Stimulated activated naive CD4-positive, alpha-beta T cell treated with Interleukin-2 at 50 U/mL for 16 hours (primary cell): ENCODE measurements around the gene SOX15.

Experiments used
- DNase-seq: peaks from one replicate; lab custom pipeline; 2025; lab: John Stamatoyannopoulos, UW

The SOX15 gene

GRCh38 chr17:7577327-7578199 is 12.3 kb downstream of the SOX15 start:
- DNase-seq, result no peak

DNA sequence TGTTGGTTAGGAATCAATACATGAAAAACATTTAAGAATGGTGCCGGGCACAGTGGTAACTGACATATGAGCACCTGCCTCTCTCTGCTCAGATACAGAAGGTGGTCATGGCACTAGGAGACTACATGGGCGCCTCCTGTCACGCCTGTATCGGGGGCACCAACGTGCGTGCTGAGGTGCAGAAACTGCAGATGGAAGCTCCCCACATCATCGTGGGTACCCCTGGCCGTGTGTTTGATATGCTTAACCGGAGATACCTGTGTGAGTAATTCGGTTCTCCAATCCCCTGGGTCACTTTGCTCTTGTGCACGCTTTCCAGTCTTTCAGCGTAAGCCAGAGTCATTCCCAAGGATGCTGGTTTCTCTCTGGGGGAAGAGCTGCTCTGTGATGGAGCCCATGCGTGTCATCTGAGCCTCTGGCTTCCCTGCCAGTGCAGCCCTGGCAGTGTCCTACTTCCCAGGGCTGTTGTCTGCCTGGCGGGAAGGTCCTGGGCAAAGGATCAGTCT is 13.4 kb downstream of the SOX15 start:
- no peak for DNase-seq

DNA sequence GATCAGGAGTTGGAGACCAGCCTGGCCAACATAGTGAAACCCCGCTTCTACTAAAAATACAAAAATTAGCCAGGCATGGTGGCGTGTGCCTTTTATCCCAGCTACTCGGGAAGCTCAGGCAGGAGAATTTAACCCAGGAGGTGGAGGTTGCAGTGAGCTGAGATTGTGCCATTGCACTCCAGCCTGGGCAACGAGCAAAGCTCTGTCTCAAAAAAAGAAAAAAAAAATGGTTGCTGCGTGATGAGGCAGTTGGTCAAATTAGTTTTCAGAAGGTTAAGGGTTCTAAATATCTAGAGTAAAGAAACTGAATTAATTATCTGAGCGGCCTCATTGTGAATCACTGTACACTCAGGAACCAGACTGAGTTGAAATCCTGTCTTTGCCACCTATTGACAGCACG is 13.9 kb downstream of the SOX15 start:
- no peak for DNase-seq

DNA sequence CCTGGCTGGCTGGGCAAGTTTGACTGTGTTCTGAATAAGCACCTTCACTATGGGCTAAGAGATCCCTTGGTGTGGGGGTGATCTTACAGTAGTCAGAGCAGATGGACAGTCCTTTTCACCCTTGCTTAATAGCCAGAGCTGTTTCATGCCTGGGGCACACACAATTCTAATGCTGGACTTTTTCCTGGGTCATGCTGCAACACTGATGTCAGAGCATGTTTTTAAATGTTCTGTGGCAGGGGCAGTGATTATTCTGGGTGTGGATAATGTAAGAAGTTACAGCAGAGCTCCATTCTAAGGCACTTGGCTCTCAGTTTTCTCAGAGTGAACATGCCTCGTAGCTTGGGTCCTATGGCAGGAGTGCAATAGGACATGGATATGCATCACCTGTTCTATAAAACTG is 14.4 kb downstream of the SOX15 start:
- no peak for DNase-seq

GRCh38 chr17:7574176-7574953 is 15.5 kb downstream of the SOX15 start:
- DNase-seq, result no peak

DNA sequence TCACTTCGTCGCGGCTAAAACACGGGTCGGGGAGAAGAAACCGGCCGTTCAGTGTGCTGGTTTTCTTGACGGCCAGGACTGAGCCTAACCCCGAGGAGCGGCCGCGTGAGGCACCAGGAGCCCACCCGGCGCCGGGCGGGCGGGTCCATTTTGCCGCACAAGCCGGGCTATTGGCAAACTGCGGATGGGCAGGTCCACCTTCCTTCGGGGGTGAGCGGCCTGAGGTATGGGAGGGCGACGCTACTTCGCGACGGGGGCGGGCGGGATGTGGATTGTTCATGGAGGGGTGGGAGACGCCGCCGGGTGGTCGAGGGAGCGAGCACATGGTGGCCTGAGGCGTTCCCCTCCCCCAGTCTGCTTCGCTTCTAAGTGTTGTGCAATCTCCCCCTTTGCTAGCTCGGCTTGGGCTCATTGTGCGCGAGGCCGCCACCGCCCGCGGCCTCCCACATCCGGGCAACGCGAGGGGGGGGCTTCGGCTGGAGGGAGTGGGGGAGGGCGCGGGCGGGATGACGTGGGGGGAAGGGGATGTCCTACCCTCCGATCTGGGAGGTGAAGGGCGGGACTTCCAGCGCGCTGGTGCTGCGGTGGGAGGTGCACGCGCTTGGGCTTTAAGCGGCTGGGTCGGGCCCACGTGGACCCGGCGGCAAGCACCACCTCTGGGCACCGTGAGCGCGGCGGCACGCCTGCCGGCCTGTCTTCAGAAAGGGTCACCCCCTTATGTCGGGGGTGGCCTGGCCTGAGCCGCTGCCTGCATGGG is 16.4 kb downstream of the SOX15 start:
- DNase-seq, result peak; percentile 91

GRCh38 chr17:7572588-7573323 is 17.1 kb downstream of the SOX15 start:
- DNase-seq, result peak; percentile 99

GRCh38 chr17:7572338-7572587 is 17.6 kb downstream of the SOX15 start:
- no peak for DNase-seq

GRCh38 chr17:7570351-7570750 is 19.5 kb downstream of the SOX15 start:
- DNase-seq, result no peak

DNA sequence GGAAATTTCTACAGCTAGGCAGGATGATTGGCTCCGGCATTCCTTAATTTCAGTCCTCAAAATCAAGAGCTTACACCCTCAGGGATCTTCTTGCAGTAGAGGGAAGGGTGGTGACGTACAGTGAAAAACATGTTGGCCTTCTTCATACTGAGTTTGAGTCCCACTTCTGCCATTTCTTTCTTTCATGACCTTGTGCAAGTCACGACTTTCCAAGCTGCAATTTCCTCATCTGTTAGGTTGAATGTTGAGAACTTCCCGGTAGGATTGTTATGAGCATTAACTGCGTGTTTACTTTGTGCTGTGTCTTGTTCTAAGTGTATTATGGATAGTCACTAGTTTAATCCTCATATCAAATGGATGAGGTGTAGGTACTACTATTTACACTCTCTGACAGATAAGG is 20.3 kb downstream of the SOX15 start:
- DNase-seq, result no peak

DNA sequence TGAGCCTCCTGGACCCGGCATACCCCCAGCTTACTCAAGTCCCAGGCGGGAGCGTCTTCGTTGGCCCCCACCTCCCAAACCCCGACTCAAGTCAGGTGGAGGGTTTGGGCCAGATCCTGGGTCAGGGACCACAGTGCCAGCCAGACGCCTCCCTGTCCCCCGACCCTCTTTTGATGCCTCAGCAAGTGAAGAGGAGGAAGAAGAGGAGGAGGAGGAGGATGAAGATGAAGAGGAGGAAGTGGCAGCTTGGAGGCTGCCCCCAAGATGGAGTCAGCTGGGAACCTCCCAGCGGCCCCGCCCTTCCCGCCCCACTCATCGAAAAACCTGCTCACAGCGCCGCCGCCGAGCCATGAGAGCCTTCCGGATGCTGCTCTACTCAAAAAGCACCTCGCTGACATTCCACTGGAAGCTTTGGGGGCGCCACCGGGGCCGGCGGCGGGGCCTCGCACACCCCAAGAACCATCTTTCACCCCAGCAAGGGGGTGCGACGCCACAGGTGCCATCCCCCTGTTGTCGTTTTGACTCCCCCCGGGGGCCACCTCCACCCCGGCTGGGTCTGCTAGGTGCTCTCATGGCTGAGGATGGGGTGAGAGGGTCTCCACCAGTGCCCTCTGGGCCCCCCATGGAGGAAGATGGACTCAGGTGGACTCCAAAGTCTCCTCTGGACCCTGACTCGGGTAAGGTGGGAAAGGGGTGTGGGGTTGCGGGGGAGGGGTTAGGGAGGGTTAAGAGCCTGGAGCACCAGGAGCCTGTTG is 26.6 kb downstream of the SOX15 start:
- no peak for DNase-seq

GRCh38 chr17:7562208-7562605 is 27.7 kb downstream of the SOX15 start:
- DNase-seq, result no peak

- peak; percentile 85 for DNase-seq
These were observed 28.2 kb downstream of the SOX15 start, which contains the start of gene SENP3 for GRCh38 chr17:7561589-7562207. Gene SENP3 (plus strand): TSS chr17:7561919. CDS start chr17:7563077, 1,158 bp downstream.

DNA sequence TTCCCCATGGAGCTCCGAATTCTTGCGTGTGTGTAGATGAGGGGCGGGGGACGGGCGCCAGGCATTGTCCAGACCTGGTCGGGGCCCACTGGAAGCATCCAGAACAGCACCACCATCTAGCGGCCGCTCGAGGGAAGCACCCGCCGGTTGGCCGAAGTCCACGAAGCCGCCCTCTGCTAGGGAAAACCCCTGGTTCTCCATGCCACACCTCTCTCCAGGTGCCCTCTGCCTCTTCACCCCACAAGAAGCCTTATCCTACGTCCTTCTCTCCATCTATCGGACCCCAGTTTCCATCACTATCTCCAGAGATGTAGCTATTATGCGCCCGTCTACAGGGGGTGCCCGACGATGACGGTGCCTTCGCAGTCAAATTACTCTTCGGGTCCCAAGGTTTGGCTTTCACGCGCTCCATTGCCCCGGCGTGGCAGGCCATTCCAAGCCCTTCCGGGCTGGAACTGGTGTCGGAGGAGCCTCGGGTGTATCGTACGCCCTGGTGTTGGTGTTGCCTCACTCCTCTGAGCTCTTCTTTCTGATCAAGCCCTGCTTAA is 28.8 kb downstream of the SOX15 start:
- DNase-seq, result peak; percentile 82

DNA sequence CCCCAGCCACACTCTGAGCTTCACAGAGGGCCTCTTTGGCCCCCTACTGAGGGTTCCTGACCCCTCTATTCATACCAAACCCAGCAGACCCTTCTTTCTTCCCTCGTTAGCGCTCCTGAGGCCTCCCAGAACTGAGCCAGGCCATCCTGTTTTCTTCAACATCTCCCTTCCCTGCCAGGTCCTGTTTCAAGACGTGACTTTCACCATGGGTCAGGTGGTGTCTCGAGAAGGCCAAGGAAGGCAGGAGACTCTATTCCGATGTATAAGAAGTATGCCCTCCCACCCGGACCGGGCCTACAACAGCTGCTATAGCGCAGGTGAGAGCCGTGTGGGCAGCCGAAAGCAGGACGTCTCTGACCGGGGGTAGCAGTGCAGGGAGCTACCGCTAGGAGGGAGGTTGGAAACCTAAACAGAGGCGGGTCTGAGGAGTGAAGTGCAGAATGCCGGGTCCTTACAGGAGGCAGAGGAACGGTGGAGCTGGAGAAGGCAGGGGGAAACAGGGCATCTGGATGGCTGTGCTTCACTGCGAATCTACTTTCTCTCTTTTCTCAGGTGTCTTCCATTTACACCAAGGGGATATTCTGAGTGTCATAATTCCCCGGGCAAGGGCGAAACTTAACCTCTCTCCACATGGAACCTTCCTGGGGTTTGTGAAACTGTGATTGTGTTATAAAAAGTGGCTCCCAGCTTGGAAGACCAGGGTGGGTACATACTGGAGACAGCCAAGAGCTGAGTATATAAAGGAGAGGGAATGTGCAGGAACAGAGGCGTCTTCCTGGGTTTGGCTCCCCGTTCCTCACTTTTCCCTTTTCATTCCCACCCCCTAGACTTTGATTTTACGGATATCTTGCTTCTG is 29.5 kb downstream of the SOX15 start:
- peak; percentile 38 for DNase-seq

- no peak for DNase-seq
These were observed 30.3 kb downstream of the SOX15 start for GRCh38 chr17:7559320-7560171.

- DNase-seq, result no peak
These were observed 31.2 kb downstream of the SOX15 start, which contains the start of gene TNFSF13 for GRCh38 chr17:7558544-7559319. Gene TNFSF13 (plus strand): TSS chr17:7558750. CDS start chr17:7559040, 290 bp downstream.
